Measurements from ENCODE around the gene LTB. TPM values are rescaled to one million over a fixed set of nuclear protein-coding genes. Genes with fewer than 3 reads are reported as not detected.
A peak's percentile ranks its signal among the peaks of the same experiment; 100 is the strongest.

LTB gene, protein sequence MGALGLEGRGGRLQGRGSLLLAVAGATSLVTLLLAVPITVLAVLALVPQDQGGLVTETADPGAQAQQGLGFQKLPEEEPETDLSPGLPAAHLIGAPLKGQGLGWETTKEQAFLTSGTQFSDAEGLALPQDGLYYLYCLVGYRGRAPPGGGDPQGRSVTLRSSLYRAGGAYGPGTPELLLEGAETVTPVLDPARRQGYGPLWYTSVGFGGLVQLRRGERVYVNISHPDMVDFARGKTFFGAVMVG
- 0.86 TPM for total RNA-seq
- long read RNA-seq, partial matches to known transcripts, result 0 of 1 reads
- long read RNA-seq, other reads (novel, unspliced or antisense), result 0 of 1 reads

GRCh38 chr6:31582230-31582643 lies at the start of gene LTB:
Gene LTB (minus strand): TSS chr6:31582424. CDS start chr6:31582417, 7 bp downstream.
- intact Hi-C loops (cut with DNase I), result loop anchor here (5.0 kb wide), 1 partner anchor 35 kb away; the partner anchor contains the start of genes ATP6V1G2 and NFKBIL1
- DNase-seq (ENCODE audit: low spot score), result peak; percentile 90

DNA sequence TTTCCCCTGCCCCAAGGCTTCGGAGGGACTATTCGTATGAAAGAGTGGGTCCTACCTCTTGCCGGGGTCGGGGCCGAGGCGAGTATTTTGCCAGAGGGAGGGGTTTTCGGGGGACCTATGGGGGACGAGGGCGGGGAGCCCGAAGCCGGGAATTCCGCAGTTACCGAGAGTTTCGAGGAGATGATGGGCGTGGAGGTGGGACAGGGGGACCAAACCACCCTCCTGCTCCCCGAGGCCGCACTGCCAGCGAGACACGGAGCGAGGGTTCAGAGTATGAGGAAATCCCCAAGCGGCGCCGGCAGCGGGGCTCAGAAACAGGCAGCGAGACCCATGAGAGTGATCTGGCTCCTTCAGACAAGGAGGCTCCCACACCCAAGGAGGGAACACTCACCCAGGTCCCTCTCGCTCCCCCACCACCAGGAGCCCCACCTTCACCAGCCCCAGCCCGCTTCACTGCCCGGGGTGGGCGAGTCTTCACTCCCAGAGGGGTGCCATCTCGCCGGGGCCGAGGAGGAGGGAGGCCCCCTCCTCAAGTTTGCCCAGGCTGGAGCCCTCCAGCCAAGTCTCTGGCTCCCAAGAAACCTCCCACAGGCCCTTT lies 49.6 kb upstream of the LTB start:
- intact Hi-C loops (cut with DNase I), result no loop called here
- DNase-seq (ENCODE audit: low spot score), result no peak

DNA sequence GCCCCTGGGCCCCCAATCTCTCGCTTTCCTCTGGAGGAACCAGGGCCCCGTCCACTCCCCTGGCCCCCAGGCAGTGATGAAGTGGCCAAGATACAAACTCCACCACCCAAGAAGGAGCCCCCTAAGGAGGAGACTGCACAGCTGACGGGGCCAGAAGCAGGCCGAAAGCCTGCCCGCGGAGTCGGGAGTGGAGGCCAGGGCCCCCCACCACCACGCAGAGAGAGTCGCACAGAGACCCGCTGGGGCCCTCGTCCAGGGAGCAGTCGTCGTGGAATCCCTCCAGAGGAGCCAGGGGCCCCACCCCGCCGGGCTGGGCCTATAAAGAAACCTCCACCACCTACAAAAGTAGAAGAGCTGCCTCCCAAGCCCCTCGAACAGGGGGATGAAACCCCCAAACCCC lies 49.0 kb upstream of the LTB start:
- intact Hi-C loops (cut with DNase I), result no loop called here
- DNase-seq (ENCODE audit: low spot score), result no peak

DNA sequence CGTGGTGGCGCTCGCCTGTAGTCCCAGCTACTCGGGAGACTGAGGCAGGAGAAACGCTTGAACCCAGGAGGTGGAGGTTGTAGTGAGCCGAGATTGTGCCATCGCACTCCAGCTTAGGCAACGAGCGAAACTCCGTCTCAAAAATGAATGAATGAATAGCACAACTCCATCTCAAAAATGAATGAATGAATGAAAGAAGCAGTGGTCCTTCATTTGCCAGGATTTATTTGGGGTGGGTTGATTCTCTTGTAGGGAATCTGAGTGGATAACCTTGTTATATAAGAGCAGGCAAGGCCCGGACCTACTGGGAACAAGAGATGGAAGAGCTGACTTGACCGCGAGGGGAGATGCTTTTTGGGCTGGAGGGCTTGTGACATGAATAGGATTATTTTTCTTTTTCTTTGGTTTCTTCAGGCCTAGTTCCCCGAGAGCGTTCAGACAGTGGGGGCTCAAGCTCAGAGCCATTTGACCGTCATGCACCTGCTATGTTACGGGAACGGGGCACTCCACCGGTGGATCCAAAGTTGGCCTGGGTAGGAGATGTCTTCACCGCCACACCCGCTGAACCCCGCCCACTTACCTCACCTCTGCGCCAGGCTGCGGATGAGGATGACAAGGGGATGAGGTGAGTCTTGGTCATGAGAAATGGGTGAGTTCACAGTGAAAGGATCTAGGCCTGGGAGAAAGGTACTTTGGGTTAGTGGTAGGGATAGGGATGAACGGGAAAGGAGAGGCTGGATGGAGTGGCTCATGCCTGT lies 48.1 kb upstream of the LTB start:
- DNase-seq (ENCODE audit: low spot score), result no peak
- intact Hi-C loops (cut with DNase I), result no loop called here

DNA sequence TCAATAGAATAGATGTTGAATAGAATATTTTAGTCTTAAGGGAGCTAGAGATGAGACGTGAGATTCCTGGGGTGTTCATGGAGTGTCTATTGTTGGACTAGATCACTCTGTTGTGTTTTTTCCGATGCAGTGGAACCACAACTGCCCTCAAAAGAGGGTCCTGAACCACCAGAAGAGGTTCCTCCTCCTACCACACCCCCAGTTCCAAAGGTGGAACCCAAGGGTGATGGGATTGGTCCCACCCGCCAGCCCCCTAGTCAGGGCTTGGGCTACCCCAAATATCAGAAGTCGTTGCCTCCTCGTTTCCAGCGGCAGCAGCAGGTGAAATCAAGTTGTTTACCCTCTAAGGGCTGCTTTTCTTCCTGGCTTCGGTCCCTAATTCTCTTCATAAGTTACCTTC lies 46.8 kb upstream of the LTB start:
- intact Hi-C loops (cut with DNase I), result no loop called here
- DNase-seq (ENCODE audit: low spot score), result no peak

GRCh38 chr6:31627690-31628287 lies 45.6 kb upstream of the LTB start:
- intact Hi-C loops (cut with DNase I), result no loop called here
- DNase-seq (ENCODE audit: low spot score), result no peak

- no peak for DNase-seq (ENCODE audit: low spot score)
- intact Hi-C loops (cut with DNase I), result no loop called here
Measured at GRCh38 chr6:31626952-31627351, 44.7 kb upstream of the LTB start.

- intact Hi-C loops (cut with DNase I), result no loop called here
- DNase-seq (ENCODE audit: low spot score), result no peak
Measured at GRCh38 chr6:31624070-31624469, 41.8 kb upstream of the LTB start.

DNA sequence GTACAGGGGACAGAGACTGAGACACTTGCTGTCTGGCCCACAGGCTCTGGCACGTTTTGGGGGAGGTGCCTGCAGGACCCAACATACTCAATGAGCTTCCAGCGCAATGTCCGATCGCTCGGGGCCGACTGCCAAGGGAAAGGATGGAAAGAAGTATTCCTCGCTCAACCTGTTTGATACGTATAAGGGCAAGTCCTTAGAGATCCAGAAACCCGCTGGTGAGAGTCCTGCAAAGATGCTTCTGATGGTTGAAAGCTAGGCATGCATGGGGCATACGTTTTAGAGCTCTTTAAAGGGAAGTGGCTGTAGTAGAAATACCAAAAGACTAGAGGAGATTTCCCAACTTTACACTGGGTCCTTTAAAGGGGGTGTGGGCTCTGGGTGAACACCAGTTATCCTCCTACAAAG lies 40.5 kb upstream of the LTB start:
- no peak for DNase-seq (ENCODE audit: low spot score)
- intact Hi-C loops (cut with DNase I), result no loop called here

GRCh38 chr6:31621991-31622390 lies 39.8 kb upstream of the LTB start:
- no peak for DNase-seq (ENCODE audit: low spot score)
- intact Hi-C loops (cut with DNase I), result loop anchor here (2.0 kb wide), 1 partner anchor 43 kb away; the partner anchor contains the start of gene GPANK1

GRCh38 chr6:31621320-31621939 lies 39.2 kb upstream of the LTB start:
- intact Hi-C loops (cut with DNase I), result loop anchor here (2.0 kb wide), 1 partner anchor 43 kb away; the partner anchor contains the start of gene GPANK1

GRCh38 chr6:31620586-31621319 lies 38.5 kb upstream of the LTB start, which contains the start of gene PRRC2A:
Gene PRRC2A (plus strand): TSS chr6:31620715. CDS start chr6:31622790, 2,075 bp downstream.
- DNase-seq (ENCODE audit: low spot score), result peak; percentile 96

More at GRCh38 chr6:31621320-31621939, 39.2 kb upstream of the LTB start:
- no peak for DNase-seq (ENCODE audit: low spot score)

GRCh38 chr6:31619805-31620585 lies 37.8 kb upstream of the LTB start:
- DNase-seq (ENCODE audit: low spot score), result peak; percentile 98
- intact Hi-C loops (cut with DNase I), result loop anchor here (1.0 to 2.0 kb wide), 2 partner anchors 45 to 73 kb away; partner anchors contain the start of genes GPANK1 and NFKBIL1

More at GRCh38 chr6:31620586-31621319, 38.5 kb upstream of the LTB start, which contains the start of gene PRRC2A:
- intact Hi-C loops (cut with DNase I), result loop anchor here (1.0 to 2.0 kb wide), 2 partner anchors 44 to 73 kb away; partner anchors contain the start of genes GPANK1 and NFKBIL1

DNA sequence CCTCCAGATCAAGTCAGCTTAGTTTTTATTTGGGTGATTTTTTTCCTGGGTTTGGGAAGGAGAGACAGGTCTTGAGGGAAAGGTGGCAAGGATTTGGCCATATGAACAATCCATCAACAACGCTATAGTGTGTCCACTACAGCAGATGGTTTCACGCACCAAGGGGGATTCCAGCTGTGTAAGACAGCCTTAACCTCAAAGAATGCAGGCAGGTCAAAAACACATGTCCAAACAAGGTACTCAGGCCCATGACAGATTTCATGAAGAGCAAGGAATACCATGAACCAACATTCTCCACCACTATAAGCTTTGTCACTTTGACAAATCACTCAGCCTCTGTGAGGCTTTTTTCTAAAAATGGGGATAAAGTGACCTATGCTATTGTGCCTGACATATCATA lies 34.8 kb upstream of the LTB start:
- intact Hi-C loops (cut with DNase I), result no loop called here

DNA sequence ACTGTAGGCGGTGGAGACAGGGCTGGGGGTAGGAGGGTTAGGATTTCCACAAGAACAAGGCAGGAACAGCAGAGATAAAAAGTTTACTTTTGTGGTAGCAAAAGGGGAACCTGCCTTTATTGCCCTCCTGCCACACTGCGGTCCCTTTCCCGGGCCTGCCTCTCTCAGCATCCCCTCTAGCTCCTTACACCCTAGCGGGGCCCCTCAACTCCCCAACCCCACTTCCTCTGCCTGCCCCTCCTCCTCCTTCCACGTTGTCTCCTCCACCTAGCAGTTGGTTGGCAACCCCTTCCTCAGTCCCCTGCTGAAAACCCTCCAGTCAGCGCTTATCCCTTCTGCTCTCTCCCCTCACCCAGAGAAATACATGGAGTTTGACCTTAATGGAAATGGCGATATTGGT lies 33.5 kb upstream of the LTB start:
- no peak for DNase-seq (ENCODE audit: low spot score)
- intact Hi-C loops (cut with DNase I), result no loop called here

More for the DNA sequence above, 34.8 kb upstream of the LTB start:
- no peak for DNase-seq (ENCODE audit: low spot score)

DNA sequence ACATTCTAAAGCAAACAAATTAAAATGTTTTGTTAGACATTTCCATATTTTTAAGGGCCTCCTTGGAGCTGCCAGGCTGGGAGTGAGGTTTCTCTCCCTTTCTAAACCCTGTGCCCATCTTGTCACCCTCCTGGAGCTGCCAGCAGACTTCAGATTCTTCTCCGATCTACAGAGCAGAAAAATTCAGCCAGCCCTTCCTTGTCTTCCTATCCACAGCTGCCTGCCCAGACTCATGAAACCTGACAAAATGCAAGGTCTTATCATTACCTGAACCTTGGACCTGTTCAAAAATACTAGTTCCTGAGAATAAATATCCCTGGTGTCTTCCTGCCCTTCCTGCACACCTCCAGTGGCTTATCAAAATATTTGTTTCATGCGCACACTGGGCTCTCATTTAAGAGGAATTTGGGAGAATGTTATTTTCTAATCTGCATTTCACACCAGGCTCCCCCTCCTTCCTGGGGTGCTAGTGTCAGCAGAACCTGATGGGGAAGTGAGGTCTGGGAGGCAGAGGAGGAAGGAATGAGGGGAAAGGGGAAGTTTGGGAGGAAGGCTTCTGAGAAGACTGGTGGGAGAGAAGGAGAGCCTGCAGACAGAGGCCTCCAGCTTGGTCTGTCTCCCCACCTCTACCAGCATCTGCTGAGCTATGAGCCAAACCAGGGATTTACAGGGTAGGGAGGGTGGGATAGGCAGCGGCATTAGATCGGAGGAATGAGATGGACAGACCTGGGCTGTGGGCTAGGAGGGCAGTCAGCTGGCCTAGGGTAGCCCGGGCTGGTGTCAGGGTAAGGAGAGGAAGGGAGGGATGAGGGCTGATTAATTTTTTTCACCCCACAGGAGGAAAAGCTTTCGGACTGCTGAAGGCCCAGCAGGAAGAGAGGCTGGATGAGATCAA lies 32.7 kb upstream of the LTB start, which contains the start of gene AIF1:
AIF1 (plus strand) TSS at position 551 of the 895 bp plus-strand sequence; CDS start at position 647, 96 bp downstream.
- DNase-seq (ENCODE audit: low spot score), result peak; percentile 79
- intact Hi-C loops (cut with DNase I), result no loop called here
